Tibial nerve (tissue), 4 donors: ENCODE data around the gene CTU2. TPM values are rescaled to one million over a fixed set of nuclear protein-coding genes. Genes with fewer than 3 reads are reported as not detected.

Experiments used
- DNase-seq, 2 donors: peaks; one replicate each; pipeline ENCODE4 v3.0.0-alpha.2; 2019; ENCODE audit warnings: low spot score in 2 of 2
- H3K27ac ChIP-seq, 4 donors: fragments of 200-600 bp; sonication (generic) in 3 of 4; one replicate each; pipeline ENCODE4 v1.5.1; 2017 to 2019; ENCODE audit warnings: mild to moderate bottlenecking in 1 of 4
- H3K27me3 ChIP-seq, 2 donors: fragments of 200-600 bp; sonication (generic) in 1 of 2; one replicate each; pipeline versions ENCODE4 v1.5.1 to v1.6.0; 2017 to 2019
- H3K36me3 ChIP-seq, 3 donors: fragments of 200-600 bp; sonication (generic); one replicate each; pipeline ENCODE4 v1.5.1; 2018 to 2019
- H3K4me1 ChIP-seq, 4 donors: fragments of 200-600 bp; sonication (generic) in 3 of 4; one replicate each; pipeline ENCODE4 v1.5.1; 2017 to 2019
- H3K4me3 ChIP-seq, 4 donors: fragments of 200-600 bp; sonication (generic) in 3 of 4; one replicate each; pipeline ENCODE4 v1.5.1; 2017 to 2019; ENCODE audit warnings: mild to moderate bottlenecking in 1 of 4, moderate library complexity in 1 of 4
- H3K9me3 ChIP-seq, 4 donors: fragments of 200-600 bp; sonication (generic) in 3 of 4; one replicate each; pipeline ENCODE4 v1.5.1; 2017 to 2019
- CTCF ChIP-seq, 5 experiments: fragments of 200-600 bp in 3 of 5; fragments of 450-650 bp in 2 of 5; sonication (generic) in 3 of 5; IDR thresholded peaks; one replicate each; pipeline ENCODE4 v1.5.1; 2016 to 2019; ENCODE audit warnings: antibody characterized with exemption in 5 of 5, mild to moderate bottlenecking in 3 of 5, moderate library complexity in 2 of 5
- EP300 ChIP-seq, 2 donors: sonication (generic); formaldehyde crosslinking; IDR thresholded peaks; one replicate each; pipeline ENCODE4 v1.6.1; 2017; ENCODE audit warnings: antibody characterized with exemption in 2 of 2, mild to moderate bottlenecking in 1 of 2
- POLR2A ChIP-seq, 2 donors: fragments of 450-650 bp; IDR thresholded peaks; one replicate each; pipeline ENCODE4 v1.6.1; 2017; ENCODE audit warnings: antibody characterized with exemption in 2 of 2, mild to moderate bottlenecking in 2 of 2, moderate library complexity in 2 of 2
- WGBS, 2 donors: methylation state at CpG; one replicate each; pipeline ENCODE4 v1.1.5; 2018; 5-methylcytosine and 5-hydroxymethylcytosine counted together
- total RNA-seq, 4 donors: library from RNA; depleted of rRNA; stranded (reverse); fragments of >200 nt; gene quantifications; one replicate each; pipeline ENCODE4 v1.1.0, GENCODE V29; 2016

Gene CTU2
- total RNA-seq, 4 donors from 2014 or later, result 12.3 to 22.5 (median 12.5) TPM

DNA sequence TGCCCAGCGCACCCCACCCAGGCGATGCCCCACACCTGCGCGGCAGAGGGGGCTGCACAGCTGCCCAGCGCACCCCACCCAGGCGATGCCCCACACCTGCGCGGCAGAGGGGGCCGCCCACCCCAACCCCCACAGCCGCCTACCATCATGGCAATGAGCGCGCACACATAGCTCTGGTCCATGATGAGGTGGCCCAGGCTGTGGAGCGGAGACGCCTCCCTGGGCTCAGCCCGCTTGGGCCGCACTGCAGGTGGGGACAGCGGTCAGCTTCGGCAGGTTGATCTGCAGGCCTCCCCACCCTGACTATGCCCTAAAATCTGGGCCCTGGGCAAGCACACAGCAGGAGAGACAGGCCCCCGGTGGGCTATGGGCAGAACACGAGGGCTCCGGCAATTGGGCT is 30.2 kb downstream of the CTU2 start:
- Histone ChIP-seq H3K36me3 (peaks cover 0 to 90% (median 5%) of the 10 kb centered on the region in 3 donors), H3K9me3 (no peaks in the 10 kb centered on the region), H3K27me3 (no peaks in the 10 kb centered on the region), H3K4me3 (no peak overlapping the region), H3K27ac (no peak overlapping the region), H3K4me1 (peaks cover 0 to 9% (median 4%) of the 10 kb centered on the region in 4 donors)
- no peak for TF ChIP-seq POLR2A (IDR thresholded peaks at IDR 0.05)
- TF ChIP-seq CTCF (IDR thresholded peaks at IDR 0.05), result no peak
- TF ChIP-seq EP300 (IDR thresholded peaks at IDR 0.05), result no peak
- DNase-seq, result no peak
- 90 to 93% methylated on average over 3 to 10 of the region's 21 CpGs for WGBS, 2 donors

DNA sequence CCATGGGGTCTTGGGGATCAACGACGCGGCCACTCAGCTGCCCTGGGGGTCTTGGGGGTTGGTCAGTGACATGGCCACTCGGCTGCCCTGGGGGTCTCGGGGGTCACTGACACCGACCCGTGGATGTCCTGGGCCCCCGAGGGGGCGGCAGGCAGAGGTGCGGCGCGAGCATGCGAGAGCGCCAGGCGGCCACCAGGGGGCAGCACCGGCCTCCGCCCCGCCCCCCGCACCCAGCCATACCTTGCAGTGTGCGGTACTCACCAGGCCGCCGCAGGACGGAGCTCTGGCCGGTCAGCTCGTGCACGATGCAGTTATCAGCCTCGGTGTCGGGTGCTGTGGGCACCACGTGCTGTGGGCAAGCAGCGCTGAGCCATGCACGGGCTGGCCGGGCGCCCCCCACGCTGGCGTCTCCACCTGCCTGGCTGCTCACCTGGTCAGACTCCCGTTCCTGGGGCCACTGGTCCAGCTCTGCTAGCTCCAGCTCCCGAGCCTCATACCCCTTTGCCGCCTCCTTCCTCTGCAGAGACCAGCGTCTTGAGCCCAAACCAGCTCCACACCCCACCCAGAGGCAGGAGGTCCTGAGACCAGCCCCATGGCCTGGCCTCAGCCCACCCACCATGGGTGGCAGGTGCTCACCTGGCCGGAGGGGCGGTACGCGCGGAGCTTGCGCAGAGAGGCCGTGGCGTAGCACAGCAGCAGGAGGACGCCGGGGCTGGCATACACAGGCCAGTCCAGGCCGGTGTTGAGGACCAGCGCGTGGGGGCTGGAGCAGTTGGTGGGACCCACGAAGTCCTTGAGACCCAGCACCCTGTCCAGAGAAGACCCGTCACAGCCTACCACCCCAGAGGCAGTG is 31.2 kb downstream of the CTU2 start:
- Histone ChIP-seq H3K4me3 (no peak overlapping the region), H3K27me3 (no peaks in the 10 kb centered on the region), H3K27ac (peak overlapping the region in 2 of 4 donors; percentile 15 to 38), H3K4me1 (peaks cover 0 to 9% (median 4%) of the 10 kb centered on the region in 4 donors), H3K9me3 (no peaks in the 10 kb centered on the region), H3K36me3 (peaks cover 0 to 90% (median 5%) of the 10 kb centered on the region in 3 donors)
- TF ChIP-seq CTCF (IDR thresholded peaks at IDR 0.05) (peak; percentile 96 to 100 (median 99)), EP300 (IDR thresholded peaks at IDR 0.05) (peak in 1 of 2 donors; percentile 35), POLR2A (IDR thresholded peaks at IDR 0.05) (no peak)
- DNase-seq, result peak; percentile 19 to 55
- WGBS, 2 donors, result 42 to 54% methylated on average over 35 to 40 of the region's 54 CpGs

DNA sequence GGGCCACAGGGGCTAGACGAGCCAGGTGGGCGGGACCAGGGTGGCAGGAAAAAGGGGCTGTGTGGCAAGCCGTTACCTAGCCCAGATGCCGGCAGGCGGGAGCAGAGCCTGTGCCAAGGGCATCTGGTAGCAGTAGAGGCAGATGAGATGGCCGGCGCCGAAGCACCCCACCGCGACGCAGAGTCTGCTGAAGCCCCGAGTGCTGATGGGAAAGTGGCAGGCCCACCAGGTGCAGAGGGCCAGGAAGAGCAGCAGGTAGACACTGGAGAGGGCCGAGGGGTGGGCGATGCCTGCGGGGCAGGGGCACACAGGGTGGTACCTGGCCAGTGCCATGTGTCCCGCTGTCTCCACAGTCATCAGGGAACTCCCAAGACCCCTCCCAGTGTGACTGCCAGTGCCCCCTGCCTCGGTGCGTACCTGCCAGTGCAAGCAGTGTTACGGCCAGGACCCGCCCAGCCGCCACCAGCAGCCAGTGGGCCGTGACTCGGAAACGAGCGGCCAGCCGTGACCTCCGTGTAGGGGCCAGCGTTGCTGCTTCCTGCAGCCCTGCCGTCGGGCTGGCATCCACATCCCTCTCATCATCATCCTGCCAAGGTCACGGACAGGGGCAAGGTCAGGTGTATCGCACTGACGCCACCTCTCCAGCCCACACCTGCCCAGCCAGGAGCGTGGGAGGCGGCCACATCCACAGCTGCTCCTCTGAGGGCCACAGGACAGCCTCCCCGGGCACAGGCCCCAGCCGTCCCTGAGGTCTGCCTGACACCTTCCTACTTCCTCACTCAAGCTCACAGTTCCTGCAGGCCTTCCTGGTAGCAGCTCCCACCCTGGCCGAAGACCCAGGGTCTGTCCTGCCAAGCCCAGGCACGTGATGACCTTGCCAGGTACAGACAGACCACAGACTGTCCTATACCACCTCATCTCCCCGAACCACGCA is 32.1 kb downstream of the CTU2 start:
- H3K27ac ChIP-seq, result no peak overlapping the region
- WGBS, 2 donors, result 86 to 90% methylated on average over 30 to 34 of the region's 41 CpGs
- H3K4me3 ChIP-seq, result no peak overlapping the region
- H3K4me1 ChIP-seq, result peaks cover 0 to 11% (median 4%) of the 10 kb centered on the region in 4 donors
- peaks cover 0 to 88% (median 5%) of the 10 kb centered on the region in 3 donors for H3K36me3 ChIP-seq
- H3K27me3 ChIP-seq, result no peaks in the 10 kb centered on the region
- TF ChIP-seq POLR2A (IDR thresholded peaks at IDR 0.05), result no peak
- TF ChIP-seq CTCF (IDR thresholded peaks at IDR 0.05), result no peak
- TF ChIP-seq EP300 (IDR thresholded peaks at IDR 0.05), result no peak
- no peaks in the 10 kb centered on the region for H3K9me3 ChIP-seq
- DNase-seq, result no peak

DNA sequence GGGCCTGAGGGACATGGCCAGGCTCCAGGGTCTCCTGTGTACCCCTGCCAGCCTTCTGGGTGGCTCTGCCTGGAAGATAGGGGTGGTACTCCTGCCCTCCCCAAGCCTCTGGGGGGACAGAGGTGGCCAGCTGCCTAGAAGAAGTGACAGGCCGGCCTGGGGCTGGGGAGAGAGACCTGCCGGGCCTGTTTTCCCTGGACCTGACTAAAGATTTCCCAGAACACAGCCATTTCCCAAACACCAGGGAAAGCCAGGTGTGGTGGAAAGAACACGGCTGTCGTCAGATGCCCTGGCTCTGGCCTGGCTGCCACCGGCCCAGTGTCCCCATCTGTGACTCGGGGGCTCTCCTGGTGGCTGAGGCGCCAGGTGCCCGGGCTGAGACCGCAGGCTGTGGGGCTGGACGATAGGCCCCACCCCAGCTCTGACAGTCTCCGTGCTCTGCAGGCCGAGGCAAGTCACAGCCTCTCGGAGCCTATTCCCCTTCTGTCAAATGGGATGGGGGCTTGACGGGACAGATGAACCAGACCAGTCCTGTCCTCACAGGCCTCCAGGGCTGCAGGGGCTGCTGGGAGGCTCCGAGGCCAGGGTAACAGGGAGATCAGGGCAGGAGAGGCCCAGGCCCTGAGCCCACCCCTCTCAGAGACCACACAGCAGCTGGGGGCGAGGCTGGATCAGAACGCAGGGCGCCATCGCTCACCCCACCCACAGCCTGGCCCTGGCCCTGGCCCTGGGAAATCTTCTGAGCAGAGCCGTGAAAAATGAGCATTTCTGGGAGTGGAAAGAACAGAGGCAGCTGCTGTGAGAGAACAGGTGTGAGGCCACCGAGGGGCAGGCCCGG is 33.1 kb downstream of the CTU2 start:
- H3K4me3 ChIP-seq, result no peak overlapping the region
- DNase-seq, result no peak
- TF ChIP-seq EP300 (IDR thresholded peaks at IDR 0.05), result no peak
- no peak for TF ChIP-seq CTCF (IDR thresholded peaks at IDR 0.05)
- no peak for TF ChIP-seq POLR2A (IDR thresholded peaks at IDR 0.05)
- H3K27ac ChIP-seq, result no peak overlapping the region
- H3K4me1 ChIP-seq, result peaks cover 0 to 21% (median 10%) of the 10 kb centered on the region in 4 donors
- no peaks in the 10 kb centered on the region for H3K9me3 ChIP-seq
- no peaks in the 10 kb centered on the region for H3K27me3 ChIP-seq
- 83 to 84% methylated on average over 16 to 20 of the region's 22 CpGs for WGBS, 2 donors
- H3K36me3 ChIP-seq, result peaks cover 0 to 78% (median 5%) of the 10 kb centered on the region in 3 donors
